SK-N-SH (cell line): ENCODE measurements around the gene GSS. TPM values are rescaled to one million over a fixed set of nuclear protein-coding genes. Genes with fewer than 3 reads are reported as not detected.

ENCODE experiments used
- CTCF ChIA-PET: fragments of 300-600, 350-600 bp; formaldehyde crosslinking; extraction: SDS; loops from one replicate; lab custom pipeline; 2021; lab: Yijun Ruan, JAX
- POLR2A ChIA-PET: fragments of 350-600 bp; sonication (Branson Sonifier 250); formaldehyde crosslinking; extraction: SDS; loops from one replicate; lab custom pipeline; 2020; ENCODE audit warnings: antibody characterized with exemption, inconsistent platforms; lab: Yijun Ruan, JAX
- DNase-seq: peaks from one replicate; pipeline ENCODE4 v3.0.0; 2012
- H2AFZ ChIP-seq: fragments of 200-600 bp; sonication (generic); 2 replicates; pipeline ENCODE4 v1.8.1; 2016; ENCODE audit warnings: antibody characterized with exemption, mild to moderate bottlenecking, low read depth
- H3F3A ChIP-seq: fragments of 200-600 bp; sonication (generic); replicated peaks from 2 replicates; pipeline ENCODE3; 2016; ENCODE audit warnings: antibody characterized with exemption, mild to moderate bottlenecking; ENCODE audit not compliant: insufficient read depth
- H3K27ac ChIP-seq, 2 experiments: fragments of 200-500 bp in 1 of 2; fragments of 200-600 bp in 1 of 2; sonication (Bioruptor generic) in 1 of 2; sonication (generic), shearing (Covaris generic) in 1 of 2; 2 replicates each; pipeline versions ENCODE4 v1.5.1 to v1.6.1; 2014 to 2016; ENCODE audit warnings: low read depth in 2 of 2, inconsistent platforms in 1 of 2, low read length in 1 of 2, mild to moderate bottlenecking in 1 of 2, mixed read lengths in 1 of 2
- H3K27me3 ChIP-seq: fragments of 200-600 bp; sonication (generic), shearing (Covaris generic); 2 replicates; pipeline ENCODE4 v1.6.1; 2016; ENCODE audit warnings: mixed run types; ENCODE audit not compliant: insufficient read depth
- H3K36me3 ChIP-seq, 2 experiments: fragments of 200-500 bp in 1 of 2; fragments of 200-600 bp in 1 of 2; sonication (Bioruptor generic) in 1 of 2; sonication (generic) in 1 of 2; replicated peaks in 1 of 2; 2 replicates each; pipeline versions ENCODE3 to v1.5.1; 2014 to 2016; ENCODE audit warnings: low read length in 1 of 2, mild to moderate bottlenecking in 1 of 2; ENCODE audit not compliant: insufficient read depth in 2 of 2, control insufficient read depth in 1 of 2
- H3K4me1 ChIP-seq, 2 experiments: fragments of 200-500 bp in 1 of 2; fragments of 200-600 bp in 1 of 2; sonication (Bioruptor generic) in 1 of 2; sonication (generic), shearing (Covaris generic) in 1 of 2; 2 replicates each; pipeline versions ENCODE4 v1.5.1 to v1.6.1; 2014 to 2016; ENCODE audit warnings: low read depth in 1 of 2, low read length in 1 of 2, mixed run types in 1 of 2; ENCODE audit not compliant: insufficient read depth in 2 of 2, control insufficient read depth in 1 of 2
- H3K4me2 ChIP-seq: fragments of 200-600 bp; sonication (generic), shearing (Covaris generic); 2 replicates; pipeline ENCODE4 v1.6.1; 2017; ENCODE audit warnings: mixed run types
- H3K4me3 ChIP-seq, 2 experiments: fragments of 200-500 bp in 1 of 2; fragments of 200-600 bp in 1 of 2; sonication (Bioruptor generic) in 1 of 2; sonication (generic), shearing (Covaris generic) in 1 of 2; 2 replicates each; pipeline versions ENCODE4 v1.5.1 to v1.8.1; 2014 to 2016; ENCODE audit warnings: low read depth in 2 of 2, inconsistent platforms in 1 of 2, low read length in 1 of 2, mild to moderate bottlenecking in 1 of 2, mixed read lengths in 1 of 2, moderate library complexity in 1 of 2
- H3K79me2 ChIP-seq: fragments of 200-600 bp; sonication (generic); 2 replicates; pipeline ENCODE4 v1.8.1; 2017; ENCODE audit warnings: mild to moderate bottlenecking; ENCODE audit not compliant: insufficient read depth
- H3K9ac ChIP-seq: fragments of 200-600 bp; sonication (generic); 2 replicates; pipeline ENCODE4 v1.6.1; 2017; ENCODE audit warnings: mixed run types
- H3K9me2 ChIP-seq: fragments of 200-600 bp; sonication (generic); 2 replicates; pipeline ENCODE4 v1.6.1; 2017; ENCODE audit warnings: mixed run types
- H3K9me3 ChIP-seq: fragments of 200-600 bp; sonication (generic); 2 replicates; pipeline ENCODE4 v1.6.1; 2017; ENCODE audit warnings: mixed run types, mild to moderate bottlenecking, moderate library complexity
- H4K20me1 ChIP-seq: fragments of 200-600 bp; sonication (generic); 2 replicates; pipeline ENCODE4 v1.6.1; 2017; ENCODE audit warnings: mild to moderate bottlenecking, mixed run types; ENCODE audit not compliant: insufficient read depth
- EP300 ChIP-seq, 2 experiments: IDR thresholded peaks; 2 replicates each; pipeline versions ENCODE4 v1.4.0 to v1.6.1; 2012; ENCODE audit warnings: borderline replicate concordance in 1 of 2, low read depth in 1 of 2, low read length in 1 of 2
- EZH2phosphoT487 ChIP-seq: fragments of 200-600 bp; sonication (generic); IDR thresholded peaks from 2 replicates; pipeline ENCODE4 v1.6.1; 2017; ENCODE audit warnings: low read depth, mixed run types, mild to moderate bottlenecking, antibody characterized with exemption, moderate library complexity, borderline replicate concordance
- GABPA ChIP-seq: IDR thresholded peaks from 2 replicates; pipeline ENCODE4 v1.4.0; 2012; ENCODE audit warnings: low read depth, mild to moderate bottlenecking
- MXI1 ChIP-seq: IDR thresholded peaks from 2 replicates; pipeline ENCODE4 v1.6.1; 2012; ENCODE audit warnings: mild to moderate bottlenecking, low read depth, low read length, improper control_type of control experiment
- NFIC ChIP-seq: IDR thresholded peaks from 2 replicates; pipeline ENCODE4 v1.4.0; 2012; ENCODE audit warnings: borderline replicate concordance
- PBX3 ChIP-seq: IDR thresholded peaks from 2 replicates; pipeline ENCODE4; 2012
- RAD21 ChIP-seq: IDR thresholded peaks from 2 replicates; pipeline ENCODE4 v1.6.1; 2012; ENCODE audit warnings: mild to moderate bottlenecking, low read length
- RXRA ChIP-seq: IDR thresholded peaks from 2 replicates; pipeline ENCODE4 v1.4.0; 2012; ENCODE audit warnings: low read depth, mild to moderate bottlenecking, borderline replicate concordance
- SIN3A ChIP-seq: IDR thresholded peaks from 2 replicates; pipeline ENCODE4 v1.6.1; 2012; ENCODE audit warnings: low read depth, mild to moderate bottlenecking, low read length, moderate library complexity, borderline replicate concordance
- SMC3 ChIP-seq: IDR thresholded peaks from 2 replicates; pipeline ENCODE4 v1.6.1; 2012; ENCODE audit warnings: low read depth, low read length, improper control_type of control experiment
- TCF12 ChIP-seq: IDR thresholded peaks from 2 replicates; pipeline ENCODE4 v1.4.0; 2012
- YY1 ChIP-seq: IDR thresholded peaks from 2 replicates; pipeline ENCODE4 v1.4.0; 2012; ENCODE audit warnings: low read depth, mild to moderate bottlenecking
- WGBS: methylation state at CpG from one replicate; pipeline ENCODE4 v1.1.6; 2017; ENCODE audit warnings: low lambda C conversion rate; 5-methylcytosine and 5-hydroxymethylcytosine counted together
- polyA plus RNA-seq, 3 experiments: library from polyadenylated mRNA; depleted of rRNA; stranded (reverse); fragments of >200 nt; gene quantifications; 2 replicates each; pipeline ENCODE4 v1.2.3, GENCODE V29; 2012
- TF ChIP-seq, protein P1 (sequence below): IDR thresholded peaks from 2 replicates; pipeline ENCODE4 v1.4.0; 2012; ENCODE audit warnings: low read depth, borderline replicate concordance
- TF ChIP-seq, protein P2 (sequence below): IDR thresholded peaks from 2 replicates; pipeline ENCODE4 v1.4.0; 2012; ENCODE audit warnings: low read depth

Gene GSS
- polyA plus RNA-seq, 1 of the 3 experiments (the other 2 are of a cell fraction), result 95.6 TPM

DNA sequence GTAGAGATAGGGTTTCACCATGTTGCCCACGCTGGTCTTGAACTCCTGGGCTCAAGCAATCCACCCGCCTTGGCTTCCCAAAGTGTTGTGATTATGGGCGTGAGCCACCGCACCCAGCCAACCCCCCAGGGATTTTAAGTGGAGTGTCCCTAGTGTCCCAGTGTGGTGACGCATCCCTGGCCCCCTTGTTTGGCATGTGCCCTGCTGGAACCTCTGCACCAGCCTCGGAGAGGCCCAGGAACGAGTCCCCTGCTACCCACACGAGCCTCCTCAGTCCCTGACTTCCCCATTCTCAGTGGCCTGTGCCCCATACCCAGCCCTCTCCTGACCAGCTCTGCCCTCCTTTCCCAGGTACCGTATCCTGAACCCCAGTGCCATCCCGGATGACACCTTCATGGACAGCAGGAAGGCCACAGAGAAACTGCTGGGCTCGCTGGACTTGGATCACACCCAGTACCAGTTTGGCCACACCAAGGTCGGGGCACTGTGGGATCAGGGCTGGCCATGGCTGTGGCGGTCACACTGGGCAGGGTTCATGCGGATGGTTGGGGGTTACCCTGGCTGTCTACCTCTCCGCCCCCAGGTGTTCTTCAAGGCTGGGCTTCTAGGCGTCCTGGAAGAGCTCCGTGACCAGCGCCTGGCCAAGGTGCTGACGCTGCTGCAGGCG, 37.3 kb upstream of the GSS start:
- TF ChIP-seq, protein P1, sequence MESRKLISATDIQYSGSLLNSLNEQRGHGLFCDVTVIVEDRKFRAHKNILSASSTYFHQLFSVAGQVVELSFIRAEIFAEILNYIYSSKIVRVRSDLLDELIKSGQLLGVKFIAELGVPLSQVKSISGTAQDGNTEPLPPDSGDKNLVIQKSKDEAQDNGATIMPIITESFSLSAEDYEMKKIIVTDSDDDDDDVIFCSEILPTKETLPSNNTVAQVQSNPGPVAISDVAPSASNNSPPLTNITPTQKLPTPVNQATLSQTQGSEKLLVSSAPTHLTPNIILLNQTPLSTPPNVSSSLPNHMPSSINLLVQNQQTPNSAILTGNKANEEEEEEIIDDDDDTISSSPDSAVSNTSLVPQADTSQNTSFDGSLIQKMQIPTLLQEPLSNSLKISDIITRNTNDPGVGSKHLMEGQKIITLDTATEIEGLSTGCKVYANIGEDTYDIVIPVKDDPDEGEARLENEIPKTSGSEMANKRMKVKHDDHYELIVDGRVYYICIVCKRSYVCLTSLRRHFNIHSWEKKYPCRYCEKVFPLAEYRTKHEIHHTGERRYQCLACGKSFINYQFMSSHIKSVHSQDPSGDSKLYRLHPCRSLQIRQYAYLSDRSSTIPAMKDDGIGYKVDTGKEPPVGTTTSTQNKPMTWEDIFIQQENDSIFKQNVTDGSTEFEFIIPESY, result no peak
- no peak for TF ChIP-seq GABPA
- Histone ChIP-seq H3K79me2 (no peaks in the 10 kb centered on the region), H3K4me2 (no peak overlapping the region), H3K9ac (no peak overlapping the region), H4K20me1 (no peaks in the 10 kb centered on the region), H3K9me2 (no peaks in the 10 kb centered on the region), H3K4me1 (no peaks in the 10 kb centered on the region; a peak in 1 of 4 replicates), H3K36me3 (peaks cover 0 to 26% of the 10 kb centered on the region in 2 experiments), H3F3A (no peaks in the 10 kb centered on the region), H2AFZ (no peak overlapping the region), H3K27ac (no peak overlapping the region), H3K9me3 (no peaks in the 10 kb centered on the region), H3K4me3 (no peak overlapping the region), H3K27me3 (no peaks in the 10 kb centered on the region)
- ChIA-PET POLR2A (no interaction called here), CTCF (no interaction called here)
- 97% methylated on average over 17 of the region's 20 CpGs for WGBS
- no peak for DNase-seq

DNA sequence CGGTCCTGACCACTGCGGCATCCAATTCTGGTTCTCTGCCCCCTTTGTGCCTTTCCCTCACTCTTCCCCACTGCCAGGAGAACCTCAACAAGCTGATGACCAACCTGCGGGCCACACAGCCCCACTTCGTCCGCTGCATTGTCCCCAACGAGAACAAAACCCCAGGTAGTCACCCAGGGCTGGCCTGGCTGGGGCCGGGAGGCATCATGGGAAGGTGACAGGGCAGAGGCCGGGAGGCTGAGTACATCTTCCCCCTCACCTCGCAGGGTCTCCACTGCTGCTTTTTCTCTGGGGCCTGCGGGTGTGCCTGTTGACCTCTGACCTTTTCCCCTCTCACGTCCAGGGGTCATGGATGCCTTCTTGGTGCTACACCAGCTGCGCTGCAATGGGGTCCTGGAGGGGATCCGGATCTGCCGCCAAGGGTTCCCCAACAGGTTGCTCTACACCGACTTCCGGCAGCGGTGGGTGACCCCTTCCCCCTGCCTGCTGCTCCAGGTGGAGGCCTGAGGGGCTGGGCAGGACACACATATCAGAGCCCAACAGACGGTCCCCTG, 35.1 kb upstream of the GSS start:
- no peaks in the 10 kb centered on the region; a peak in 1 of 4 replicates for H3K4me1 ChIP-seq
- no peak overlapping the region for H2AFZ ChIP-seq
- no peaks in the 10 kb centered on the region for H3K9me2 ChIP-seq
- no peaks in the 10 kb centered on the region for H4K20me1 ChIP-seq
- peaks cover 0 to 13% of the 10 kb centered on the region in 2 experiments for H3K36me3 ChIP-seq
- no peak overlapping the region for H3K4me2 ChIP-seq
- no peak overlapping the region for H3K27ac ChIP-seq
- ChIA-PET CTCF (interaction anchor here (1.7 kb wide), 1 partner anchor 117 kb away, joined by 3 read pairs; no protein-coding TSS in a partner anchor), POLR2A (interaction anchor here (0.6 kb wide), 1 partner anchor 21 kb away, joined by 4 read pairs; no protein-coding TSS in a partner anchor)
- no peaks in the 10 kb centered on the region for H3F3A ChIP-seq
- no peaks in the 10 kb centered on the region for H3K79me2 ChIP-seq
- no peak overlapping the region for H3K4me3 ChIP-seq
- no peaks in the 10 kb centered on the region for H3K9me3 ChIP-seq
- no peak for DNase-seq
- TF ChIP-seq EZH2phosphoT487 (no peak), MXI1 (no peak), SIN3A (no peak), RXRA (no peak), RAD21 (no peak), NFIC (no peak), PBX3 (no peak), YY1 (no peak), SMC3 (no peak), EP300 (IDR thresholded peaks at IDR 0.05; ENCODE audit: borderline replicate concordance in 1 of 2, low read depth in 1 of 2, low read length in 1 of 2) (no peak), TCF12 (no peak)
- TF ChIP-seq, protein P1, result no peak
- TF ChIP-seq, protein P2, sequence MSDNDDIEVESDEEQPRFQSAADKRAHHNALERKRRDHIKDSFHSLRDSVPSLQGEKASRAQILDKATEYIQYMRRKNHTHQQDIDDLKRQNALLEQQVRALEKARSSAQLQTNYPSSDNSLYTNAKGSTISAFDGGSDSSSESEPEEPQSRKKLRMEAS, result no peak
- WGBS, result 93% methylated on average over 11 of the region's 18 CpGs
- no peak overlapping the region for H3K9ac ChIP-seq
- H3K27me3 ChIP-seq, result no peaks in the 10 kb centered on the region
